B cell (primary cell): ENCODE results near the gene PAXIP1. TPM values are rescaled to one million over a fixed set of nuclear protein-coding genes. Genes with fewer than 3 reads are reported as not detected.

ENCODE experiments used
- ATAC-seq: fragments of 200-7000 bp; cut with Tn5 transposase; one replicate; pipeline ENCODE4 v1.10.0; 2021; ENCODE audit warnings: low read depth, mild to moderate bottlenecking, moderate number of reproducible peaks, moderate library complexity
- CTCF ChIA-PET: fragments of 350-600 bp; sonication (Branson Sonifier 250); formaldehyde crosslinking; loops from one replicate; lab custom pipeline; 2021; ENCODE audit warnings: antibody characterized with exemption, inconsistent platforms; lab: Charles Lee
- POLR2A ChIA-PET: fragments of 350-600 bp; sonication (Branson Sonifier 250); formaldehyde crosslinking; loops from one replicate; lab custom pipeline; 2021; ENCODE audit warnings: antibody characterized with exemption; lab: Charles Lee
- DNase-seq: peaks from one replicate; pipeline ENCODE4 v3.0.0; 2013
- H2AFZ ChIP-seq: 2 replicates; pipeline ENCODE4 v1.6.1; 2012; ENCODE audit warnings: mild to moderate bottlenecking, low read depth, low read length; ENCODE audit not compliant: insufficient read depth, poor library complexity, severe bottlenecking
- H3K27ac ChIP-seq, 2 donors: 1 replicate in 1 of 2; 2 replicates in 1 of 2; pipeline ENCODE4 v1.5.1; 2012 to 2013; ENCODE audit warnings: low read length in 2 of 2, mild to moderate bottlenecking in 2 of 2, moderate library complexity in 1 of 2
- H3K27me3 ChIP-seq, 4 experiments: fragments of 200-600 bp in 1 of 4; sonication (generic) in 1 of 4; replicated peaks in 1 of 4; 1 replicate in 2 of 4; 2 replicates in 2 of 4; pipeline versions ENCODE4 v1.6.1 to v1.7.0; 2013 to 2016; ENCODE audit warnings: low read length in 3 of 4, mild to moderate bottlenecking in 2 of 4, mixed read lengths in 1 of 4, moderate library complexity in 1 of 4; ENCODE audit not compliant: insufficient read depth in 4 of 4, control insufficient read depth in 3 of 4; ENCODE audit errors: control extremely low read depth in 1 of 4
- H3K36me3 ChIP-seq, 2 experiments: replicated peaks in 1 of 2; 1 replicate in 1 of 2; 2 replicates in 1 of 2; pipeline versions ENCODE4 v1.6.1 to v1.7.1; 2013; ENCODE audit warnings: low read length in 1 of 2; ENCODE audit not compliant: insufficient read depth in 2 of 2, control insufficient read depth in 1 of 2; ENCODE audit errors: control extremely low read depth in 1 of 2, extremely low read depth in 1 of 2
- H3K4me1 ChIP-seq, 2 donors: fragments of 200-600 bp in 1 of 2; sonication (generic) in 1 of 2; 1 replicate in 1 of 2; 2 replicates in 1 of 2; pipeline versions ENCODE4 v1.5.1 to v1.6.1; 2013 to 2017; ENCODE audit warnings: low read length in 2 of 2; ENCODE audit not compliant: control insufficient read depth in 2 of 2, insufficient read depth in 2 of 2
- H3K4me2 ChIP-seq: replicated peaks from 2 replicates; pipeline ENCODE3; 2012; ENCODE audit warnings: mild to moderate bottlenecking, low read depth, low read length; ENCODE audit not compliant: poor library complexity, severe bottlenecking
- H3K4me3 ChIP-seq, 5 experiments: fragments of 200-600 bp in 1 of 5; sonication (generic) in 1 of 5; 1 replicate in 3 of 5; 2 replicates in 2 of 5; pipeline versions ENCODE4 v1.5.1 to v1.7.0; 2011 to 2016; ENCODE audit warnings: low read length in 4 of 5, mild to moderate bottlenecking in 4 of 5, low read depth in 2 of 5, control low read depth in 1 of 5, moderate library complexity in 1 of 5; ENCODE audit not compliant: insufficient read depth in 1 of 5; ENCODE audit errors: control extremely low read depth in 1 of 5, extremely low read depth in 1 of 5
- H3K79me2 ChIP-seq: fragments of 200-600 bp; sonication (generic); one replicate; pipeline ENCODE4 v1.6.0; 2016; ENCODE audit warnings: low read length; ENCODE audit not compliant: control insufficient read depth, insufficient read depth
- H3K9ac ChIP-seq: fragments of 200-600 bp; sonication (generic); 2 replicates; pipeline ENCODE4 v1.6.1; 2017; ENCODE audit warnings: mild to moderate bottlenecking, low read length, moderate library complexity
- H3K9me3 ChIP-seq, 3 donors: one replicate each; pipeline versions ENCODE4 v1.6.1 to v1.7.1; 2013; ENCODE audit warnings: low read length in 2 of 3; ENCODE audit not compliant: control insufficient read depth in 2 of 3, insufficient read depth in 1 of 3; ENCODE audit errors: control extremely low read depth in 1 of 3
- H4K20me1 ChIP-seq: 2 replicates; pipeline ENCODE4 v1.6.0; 2012; ENCODE audit warnings: mild to moderate bottlenecking, low read length; ENCODE audit not compliant: insufficient read depth, control insufficient read depth, poor library complexity, severe bottlenecking
- H3K27ac Mint-ChIP-seq: one replicate; pipeline ENCODE4 v1.8.0; 2021; ENCODE audit warnings: mixed read lengths
- H3K27me3 Mint-ChIP-seq: one replicate; pipeline ENCODE4 v1.8.0; 2021; ENCODE audit warnings: mixed read lengths
- H3K4me1 Mint-ChIP-seq: one replicate; pipeline ENCODE4 v1.8.0; 2021; ENCODE audit warnings: mixed read lengths
- H3K4me3 Mint-ChIP-seq: one replicate; pipeline ENCODE4 v1.8.0; 2021; ENCODE audit warnings: mixed read lengths
- H3K9me3 Mint-ChIP-seq: one replicate; pipeline ENCODE4 v1.8.0; 2022; ENCODE audit warnings: mixed read lengths; ENCODE audit not compliant: insufficient read depth
- EZH2 ChIP-seq: IDR thresholded peaks from 2 replicates; pipeline ENCODE4 v1.6.1; 2012; ENCODE audit warnings: borderline replicate concordance, low read depth, mild to moderate bottlenecking, moderate library complexity, low read length; ENCODE audit not compliant: insufficient read depth, poor library complexity, severe bottlenecking
- WGBS: methylation state at CpG from one replicate; pipeline ENCODE4 v1.1.5; 2013; ENCODE audit warnings: missing lambda C conversion rate; ENCODE audit not compliant: insufficient coverage; 5-methylcytosine and 5-hydroxymethylcytosine counted together
- intact Hi-C: fragments of 100-400 bp; cut with micrococcal nuclease; formaldehyde crosslinking; loops from one replicate; pipeline ENCODE4 v1.10.0; 2022
- polyA plus RNA-seq: library from polyadenylated mRNA; depleted of rRNA; stranded (reverse); fragments of >200 nt; gene quantifications from 2 replicates; pipeline ENCODE4 v1.2.3, GENCODE V29; 2012
- total RNA-seq, 2 donors: library from RNA; stranded (reverse); fragments of 120-200 nt in 1 of 2; gene quantifications; 1 replicate in 1 of 2; 2 replicates in 1 of 2; pipeline versions ENCODE4 v1.2.3 to v1.2.4, GENCODE V29; 2013 to 2022
- TF ChIP-seq, protein P1 (sequence below): fragments of 200-600 bp; IDR thresholded peaks from one replicate; pipeline ENCODE4 v1.8.0; 2022; ENCODE audit warnings: antibody characterized with exemption, mild to moderate bottlenecking

PAXIP1 gene
- total and polyA plus RNA-seq, 2 donors (not counting 1 experiment from before 2014, with no cell fraction given): 9.2 to 18.5 TPM

GRCh38 chr7:154990964-154991540, 11.9 kb downstream of the PAXIP1 start:
- TF ChIP-seq, protein P1, sequence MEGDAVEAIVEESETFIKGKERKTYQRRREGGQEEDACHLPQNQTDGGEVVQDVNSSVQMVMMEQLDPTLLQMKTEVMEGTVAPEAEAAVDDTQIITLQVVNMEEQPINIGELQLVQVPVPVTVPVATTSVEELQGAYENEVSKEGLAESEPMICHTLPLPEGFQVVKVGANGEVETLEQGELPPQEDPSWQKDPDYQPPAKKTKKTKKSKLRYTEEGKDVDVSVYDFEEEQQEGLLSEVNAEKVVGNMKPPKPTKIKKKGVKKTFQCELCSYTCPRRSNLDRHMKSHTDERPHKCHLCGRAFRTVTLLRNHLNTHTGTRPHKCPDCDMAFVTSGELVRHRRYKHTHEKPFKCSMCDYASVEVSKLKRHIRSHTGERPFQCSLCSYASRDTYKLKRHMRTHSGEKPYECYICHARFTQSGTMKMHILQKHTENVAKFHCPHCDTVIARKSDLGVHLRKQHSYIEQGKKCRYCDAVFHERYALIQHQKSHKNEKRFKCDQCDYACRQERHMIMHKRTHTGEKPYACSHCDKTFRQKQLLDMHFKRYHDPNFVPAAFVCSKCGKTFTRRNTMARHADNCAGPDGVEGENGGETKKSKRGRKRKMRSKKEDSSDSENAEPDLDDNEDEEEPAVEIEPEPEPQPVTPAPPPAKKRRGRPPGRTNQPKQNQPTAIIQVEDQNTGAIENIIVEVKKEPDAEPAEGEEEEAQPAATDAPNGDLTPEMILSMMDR: no peak
- no peak for TF ChIP-seq EZH2

DNA sequence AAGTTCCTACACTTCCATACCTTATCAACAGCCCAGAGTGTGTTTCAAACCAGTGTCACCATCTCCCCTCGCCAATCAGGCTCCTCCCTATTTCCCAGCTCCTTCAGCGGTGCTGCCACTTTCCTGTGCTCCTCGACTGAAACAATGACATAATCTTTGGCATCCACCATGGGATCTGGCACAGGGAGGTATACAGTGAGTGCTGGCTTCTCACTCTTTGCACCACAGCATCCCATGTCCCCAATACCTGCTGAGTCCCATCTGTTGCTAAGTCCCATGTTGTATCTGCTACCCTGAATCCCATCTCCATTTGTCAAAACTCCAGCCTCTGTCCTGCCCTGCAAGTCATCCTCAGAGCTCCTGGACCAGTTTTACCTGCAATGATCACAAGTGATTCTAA, 15.4 kb downstream of the PAXIP1 start:
- H3K79me2 ChIP-seq: no peaks in the 10 kb centered on the region

More at GRCh38 chr7:154990964-154991540, 11.9 kb downstream of the PAXIP1 start:
- Mint-ChIP-seq H3K9me3 (no peaks in the 10 kb centered on the region), H3K4me3 (no peak overlapping the region), H3K27ac (no peak overlapping the region), H3K27me3 (no peaks in the 10 kb centered on the region), H3K4me1 (no peaks in the 10 kb centered on the region)
- no peak for DNase-seq
- H4K20me1 ChIP-seq: no peaks in the 10 kb centered on the region
- H3K9me3 ChIP-seq: no peaks in the 10 kb centered on the region
- no peak overlapping the region for H3K27ac ChIP-seq
- no peak overlapping the region for H2AFZ ChIP-seq
- no peak overlapping the region for H3K4me2 ChIP-seq
- no CpG with 5 or more reads among the region's 3 CpGs for WGBS
- CTCF ChIA-PET: interaction anchor here (2.6 kb wide), 1 partner anchor 63 kb away, joined by 7 read pairs; no protein-coding TSS in a partner anchor
- intact Hi-C loops: no loop called here
- H3K36me3 ChIP-seq: peaks cover 0 to 14% of the 10 kb centered on the region in 2 experiments
- no peak for ATAC-seq
- H3K79me2 ChIP-seq: no peaks in the 10 kb centered on the region
- POLR2A ChIA-PET: no interaction called here
- no peaks in the 10 kb centered on the region for H3K4me1 ChIP-seq
- no peaks in the 10 kb centered on the region for H3K27me3 ChIP-seq
- H3K9ac ChIP-seq: no peak overlapping the region
- H3K4me3 ChIP-seq: no peak overlapping the region

More for the DNA sequence above, 15.4 kb downstream of the PAXIP1 start:
- Mint-ChIP-seq H3K27me3 (no peaks in the 10 kb centered on the region), H3K4me3 (no peak overlapping the region), H3K9me3 (no peaks in the 10 kb centered on the region), H3K27ac (no peak overlapping the region), H3K4me1 (no peaks in the 10 kb centered on the region)
- POLR2A ChIA-PET: no interaction called here
- intact Hi-C loops: no loop called here
- no peak overlapping the region for H2AFZ ChIP-seq
- CTCF ChIA-PET: interaction anchor here (1.4 kb wide), 1 partner anchor 34 kb away, joined by 3 read pairs; no protein-coding TSS in a partner anchor
- no peak overlapping the region for H3K4me2 ChIP-seq
- no peaks in the 10 kb centered on the region for H3K4me1 ChIP-seq
- DNase-seq (no peak), ATAC-seq (no peak)
- H3K27ac ChIP-seq: no peak overlapping the region
- TF ChIP-seq, protein P1: no peak
- no peak for TF ChIP-seq EZH2
- no peak overlapping the region for H3K4me3 ChIP-seq
- no peak overlapping the region for H3K9ac ChIP-seq
- no peaks in the 10 kb centered on the region for H3K9me3 ChIP-seq
- 90% methylated on average over 3 of the region's 3 CpGs for WGBS
- H3K27me3 ChIP-seq: no peaks in the 10 kb centered on the region
- H3K36me3 ChIP-seq: peaks cover 0 to 4% of the 10 kb centered on the region in 2 experiments
- H4K20me1 ChIP-seq: no peaks in the 10 kb centered on the region
